Stimulated activated CD4-positive, alpha-beta T cell treated with anti-CD3 and anti-CD28 coated beads, Interleukin-1b, Interleukin-23, amount 100 ng/mL, for 1 hour (primary cell): ENCODE data around the gene TRPM2.
"Not testable (repeated sequence)": the region's sequence is repeated elsewhere in the genome, so short reads cannot be mapped to it uniquely, and the experiment has no call there.

ENCODE experiments used
- DNase-seq, 2 donors: peaks; one replicate each; pipeline ENCODE4 v3.0.0-alpha.2; 2020; ENCODE audit warnings: low read depth in 2 of 2

TRPM2 gene

DNA sequence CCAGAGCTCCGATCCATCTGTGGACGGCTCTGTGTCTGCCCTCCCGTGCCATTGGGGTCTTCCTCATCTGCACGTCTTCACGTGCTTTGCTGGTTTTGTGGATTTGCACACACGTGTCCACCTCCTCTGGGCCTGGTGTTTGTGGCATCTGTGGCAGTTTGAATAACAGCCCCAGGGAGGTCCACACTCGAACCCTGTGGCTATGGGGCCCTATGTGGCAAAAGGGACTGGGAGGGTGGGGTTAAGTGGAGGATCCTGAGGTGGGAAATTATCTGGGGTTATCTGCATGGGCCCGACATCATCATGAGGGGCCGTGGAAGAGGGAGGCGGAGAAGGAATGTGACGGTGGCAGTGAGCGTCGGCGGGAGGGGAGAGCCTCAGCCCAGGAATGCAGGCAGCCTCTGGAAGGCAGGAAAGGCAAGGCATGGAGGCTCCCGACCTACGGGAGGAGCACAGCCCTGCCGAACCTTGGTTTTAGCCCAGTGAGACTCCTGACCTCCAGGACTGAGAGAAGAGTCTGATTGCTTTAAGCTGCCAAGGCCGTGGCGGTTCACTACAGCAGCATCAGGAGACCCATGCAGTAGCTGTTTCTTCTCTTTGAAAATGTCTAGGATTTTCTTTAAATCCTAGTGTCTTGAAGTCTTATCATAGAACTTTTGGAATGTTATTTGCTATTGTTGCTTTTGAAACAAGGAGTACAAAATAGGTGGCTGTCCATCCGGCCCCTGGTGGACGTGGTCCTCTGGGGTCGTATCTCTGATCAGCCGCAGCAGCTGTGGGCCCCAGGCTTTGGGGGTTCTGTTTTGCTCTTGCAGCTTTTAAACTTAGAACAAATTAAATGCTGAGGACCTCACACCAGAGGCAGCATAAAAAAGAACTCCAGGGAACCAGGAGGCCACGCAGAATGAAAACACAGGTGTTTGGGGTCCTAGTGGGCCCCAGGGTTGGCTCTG is 61.9 kb downstream of the TRPM2 start:
- DNase-seq: no peak

DNA sequence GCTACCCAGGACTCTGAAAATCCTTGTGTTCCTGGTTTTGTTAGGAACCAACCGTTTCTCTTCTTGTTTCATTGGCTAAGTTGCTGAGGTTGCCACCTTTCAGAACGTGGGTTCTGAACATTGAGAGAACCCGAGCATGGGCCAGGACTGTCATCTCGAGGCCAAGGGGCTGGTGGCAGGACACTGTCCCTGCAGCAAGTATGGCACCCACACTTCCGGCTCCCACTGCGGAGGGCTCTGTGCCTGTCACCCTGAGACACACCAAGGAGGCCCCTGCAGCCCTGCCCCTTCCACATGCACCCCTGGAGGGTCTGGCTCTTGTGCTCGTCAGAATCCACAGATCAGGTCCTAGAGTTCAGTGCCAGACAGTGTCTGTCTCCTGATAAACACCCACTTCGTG is 62.8 kb downstream of the TRPM2 start:
- DNase-seq: no peak

DNA sequence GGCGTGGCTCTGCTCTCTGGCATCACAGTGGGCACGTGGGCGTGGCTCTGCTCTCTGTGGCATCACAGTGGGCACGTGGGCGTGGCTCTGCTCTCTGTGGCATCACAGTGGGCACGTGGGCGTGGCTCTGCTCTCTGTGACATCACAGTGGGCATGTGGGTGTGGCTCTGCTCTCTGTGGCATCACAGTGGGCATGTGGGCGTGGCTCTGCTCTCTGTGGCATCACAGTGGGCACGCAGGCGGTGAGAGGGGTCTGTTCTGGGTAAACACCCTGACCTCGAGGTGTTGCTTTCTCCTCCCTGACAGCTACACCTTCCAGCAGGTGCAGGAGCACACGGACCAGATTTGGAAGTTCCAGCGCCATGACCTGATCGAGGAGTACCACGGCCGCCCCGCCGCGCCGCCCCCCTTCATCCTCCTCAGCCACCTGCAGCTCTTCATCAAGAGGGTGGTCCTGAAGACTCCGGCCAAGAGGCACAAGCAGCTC is 64.2 kb downstream of the TRPM2 start:
- not testable (repeated sequence) for DNase-seq

DNA sequence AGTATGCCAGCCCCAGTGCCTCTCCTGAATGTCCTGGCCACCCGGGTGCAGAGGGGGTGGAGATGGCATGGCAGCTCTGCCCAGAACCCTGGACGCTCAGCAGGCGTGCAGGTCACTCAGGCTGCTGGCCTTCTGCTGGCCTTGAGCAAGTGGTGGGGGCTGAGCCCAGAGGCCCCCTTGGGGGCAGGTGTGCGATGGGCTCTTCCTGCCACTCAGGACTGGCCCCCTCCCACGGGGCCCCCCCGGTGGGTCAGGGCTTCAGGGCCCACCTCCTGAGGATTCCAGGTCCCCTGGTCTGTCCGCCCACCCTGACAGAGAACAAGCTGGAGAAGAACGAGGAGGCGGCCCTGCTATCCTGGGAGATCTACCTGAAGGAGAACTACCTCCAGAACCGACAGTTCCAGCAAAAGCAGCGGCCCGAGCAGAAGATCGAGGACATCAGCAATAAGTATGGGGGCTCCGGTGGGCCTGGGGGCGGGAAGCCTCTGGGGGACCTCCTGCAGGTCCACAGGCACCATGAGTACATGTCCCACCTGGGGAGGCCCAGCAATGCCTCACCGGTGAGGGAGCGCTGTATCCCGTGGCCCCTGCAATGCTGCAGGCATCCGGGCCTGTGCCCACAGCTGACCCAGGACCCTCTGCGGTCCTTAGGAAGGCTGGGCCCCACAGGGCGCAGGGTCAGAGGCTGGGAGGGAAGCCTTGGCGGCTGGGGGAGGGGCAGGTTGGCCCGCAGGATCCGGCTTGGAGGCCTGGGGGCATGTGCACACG is 64.9 kb downstream of the TRPM2 start:
- no peak for DNase-seq

DNA sequence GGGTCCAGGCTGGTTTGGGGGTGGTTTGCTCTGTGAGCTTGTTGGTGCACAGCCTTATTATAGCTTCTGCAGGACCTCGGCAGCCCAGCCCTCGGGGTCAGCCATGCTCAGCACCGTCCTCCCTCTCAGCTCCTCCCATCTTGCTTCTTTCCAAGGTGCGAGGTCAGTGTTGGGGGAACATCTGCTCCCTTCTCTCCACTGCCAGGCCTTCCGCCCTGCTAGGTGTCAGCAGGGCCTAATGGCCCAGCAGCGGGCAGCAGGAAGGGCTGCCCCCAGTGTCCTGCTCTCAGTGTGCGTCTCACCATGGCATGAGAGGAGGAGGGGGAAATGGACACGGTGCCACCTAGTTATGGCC is 65.4 kb downstream of the TRPM2 start:
- DNase-seq: no peak

DNA sequence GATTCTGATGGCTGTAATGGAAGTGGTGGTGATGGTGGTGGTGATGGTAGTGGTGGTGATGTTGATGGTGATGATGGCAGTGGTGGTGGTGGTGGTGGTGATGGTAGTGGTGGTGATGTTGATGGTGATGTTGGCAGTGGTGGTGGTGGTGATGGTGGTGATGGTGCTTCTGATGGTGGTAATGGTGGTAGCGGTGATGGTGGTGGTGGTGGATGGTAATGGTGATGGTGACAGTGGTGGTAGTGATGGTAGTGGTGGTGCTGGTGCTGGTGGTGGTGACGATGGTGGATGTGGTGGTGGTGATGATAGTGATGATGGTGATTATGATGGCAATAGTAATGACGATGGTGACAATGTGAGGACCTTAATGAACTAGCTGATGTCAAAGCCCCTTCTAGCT is 66.3 kb downstream of the TRPM2 start:
- no peak for DNase-seq

DNA sequence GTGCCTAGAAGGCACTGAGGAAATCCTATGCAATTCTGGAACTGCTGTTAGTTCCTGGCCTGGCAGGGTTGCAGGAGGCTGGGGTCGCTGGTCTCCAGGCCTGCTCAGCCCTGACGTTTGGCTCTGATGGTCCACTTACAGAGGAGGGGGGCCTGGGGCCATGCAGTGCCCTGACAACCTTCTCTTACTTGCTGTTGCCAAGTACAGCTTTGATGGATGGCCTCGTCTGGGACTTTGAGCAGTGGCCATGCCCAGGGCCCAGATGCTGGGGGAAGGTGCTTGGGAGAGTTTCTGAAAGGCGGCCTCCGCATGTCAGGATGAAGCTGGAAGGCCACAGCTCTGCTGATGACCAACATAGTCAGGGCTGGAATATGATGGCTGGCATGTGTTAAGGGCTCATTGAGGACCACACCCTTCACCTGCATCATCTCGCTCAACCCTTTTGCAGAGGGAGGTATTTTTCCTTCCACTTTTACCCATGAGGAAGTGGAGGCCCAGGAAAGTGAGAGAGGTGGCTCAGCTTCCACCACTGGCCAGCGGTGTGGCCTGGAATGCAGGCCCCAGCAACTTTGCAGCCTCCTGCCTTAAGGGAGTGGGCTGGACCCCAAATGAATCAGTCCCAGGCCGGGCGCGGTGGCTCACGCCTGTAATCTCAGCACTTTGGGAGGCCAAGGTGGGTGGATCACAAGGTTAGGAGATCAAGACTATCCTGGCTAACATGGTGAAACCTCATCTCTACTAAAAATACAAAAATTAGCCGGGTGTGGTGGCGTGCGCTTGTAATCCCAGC is 67.2 kb downstream of the TRPM2 start:
- no peak for DNase-seq

DNA sequence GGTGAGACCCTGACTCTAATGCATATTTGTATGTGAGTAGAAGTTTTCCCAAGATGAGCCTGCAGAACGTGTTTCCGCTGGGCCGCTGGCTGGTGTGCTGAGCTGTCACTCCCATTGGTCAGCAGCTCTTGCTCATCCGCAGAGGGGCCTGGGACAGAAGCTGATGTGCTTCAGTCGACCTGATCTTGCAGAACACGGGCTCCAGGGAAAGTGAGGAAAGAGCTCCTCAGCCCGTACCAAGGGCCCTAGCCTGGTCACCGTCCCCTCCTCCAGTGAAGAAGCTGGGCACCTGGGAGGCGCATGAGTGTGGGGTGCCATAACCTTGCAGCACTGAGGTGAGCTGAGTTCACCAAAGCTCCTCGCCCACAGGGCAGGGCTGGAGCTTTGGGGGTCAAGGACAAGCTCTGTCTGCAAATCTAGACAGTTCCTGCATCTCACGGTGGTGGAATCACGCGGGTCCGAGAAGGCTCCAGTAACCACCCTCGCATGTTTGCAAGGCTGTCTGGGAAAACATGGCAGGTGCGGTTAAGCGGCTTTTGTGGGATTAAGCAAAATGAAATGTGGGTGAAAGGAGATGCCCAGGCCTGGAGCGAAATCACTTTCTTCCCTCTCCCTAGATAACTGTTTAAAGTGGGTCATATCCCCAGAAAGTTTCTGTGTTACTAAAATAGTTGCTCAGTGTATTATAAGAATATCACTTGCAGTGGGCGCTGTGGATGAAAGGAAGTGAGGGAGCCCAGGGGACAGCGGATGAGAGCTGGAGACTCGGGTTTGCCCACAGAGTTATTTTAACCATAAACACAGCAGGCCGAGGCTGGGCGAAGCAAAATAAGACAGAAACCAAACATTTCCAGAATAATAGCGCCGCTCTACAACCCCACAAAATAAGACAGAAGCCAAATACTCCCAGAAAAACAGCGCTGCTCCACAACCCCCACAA is 68.8 kb downstream of the TRPM2 start:
- DNase-seq: no peak

DNA sequence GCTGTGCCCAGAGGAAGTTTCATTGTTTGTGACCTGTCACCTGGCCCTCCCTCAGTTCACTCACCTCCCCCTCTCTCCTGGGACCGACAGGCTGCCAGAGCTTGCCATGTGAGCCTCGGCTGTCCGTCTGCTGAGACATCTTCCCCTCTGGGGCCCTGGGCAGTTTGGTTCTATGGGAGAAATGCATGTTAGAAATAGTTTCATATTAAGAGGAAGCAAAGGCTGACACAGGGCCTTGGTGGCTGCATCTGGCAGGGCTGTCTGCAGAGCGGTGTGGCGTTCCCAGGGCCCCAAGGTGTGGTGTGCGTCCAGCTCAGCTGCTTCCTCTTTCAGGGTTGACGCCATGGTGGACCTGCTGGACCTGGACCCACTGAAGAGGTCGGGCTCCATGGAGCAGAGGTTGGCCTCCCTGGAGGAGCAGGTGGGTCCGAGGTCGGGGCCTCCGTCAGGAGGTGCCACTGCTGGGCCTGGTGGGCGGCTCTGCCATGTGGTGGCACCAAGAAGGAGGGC is 69.9 kb downstream of the TRPM2 start:
- no peak for DNase-seq

DNA sequence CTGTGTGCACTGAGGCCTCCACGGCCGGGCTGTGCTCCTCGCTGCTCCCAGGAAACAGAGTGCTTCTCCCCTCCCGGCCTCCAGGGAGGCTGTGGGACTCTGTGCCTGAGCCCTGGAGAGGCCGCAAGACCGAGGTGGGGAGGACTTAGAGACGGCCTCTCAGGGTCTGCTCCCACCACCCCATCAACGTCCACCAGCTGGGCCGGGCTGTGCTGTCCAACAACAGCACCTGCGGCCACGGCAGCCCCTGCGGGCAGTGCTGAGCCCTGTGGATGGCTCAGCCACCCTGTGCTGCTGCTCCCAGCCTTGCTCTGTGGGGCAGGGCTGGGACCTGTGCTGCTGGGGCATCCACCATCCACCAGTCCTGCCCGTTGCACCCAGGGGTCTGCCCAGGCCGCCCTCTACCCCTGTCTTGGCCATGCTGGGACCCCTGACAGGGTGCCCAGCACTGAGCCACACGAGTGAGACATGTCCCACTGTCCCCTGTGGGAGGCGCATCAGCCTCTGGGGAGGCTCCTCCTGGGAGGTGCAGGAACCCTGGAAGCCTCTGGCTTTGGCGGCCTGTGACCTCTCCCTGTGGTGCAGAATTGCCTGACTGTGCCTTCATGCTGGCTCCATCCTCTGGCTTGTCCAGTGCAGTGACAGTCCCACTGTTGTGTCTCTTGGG is 70.7 kb downstream of the TRPM2 start:
- no peak for DNase-seq

DNA sequence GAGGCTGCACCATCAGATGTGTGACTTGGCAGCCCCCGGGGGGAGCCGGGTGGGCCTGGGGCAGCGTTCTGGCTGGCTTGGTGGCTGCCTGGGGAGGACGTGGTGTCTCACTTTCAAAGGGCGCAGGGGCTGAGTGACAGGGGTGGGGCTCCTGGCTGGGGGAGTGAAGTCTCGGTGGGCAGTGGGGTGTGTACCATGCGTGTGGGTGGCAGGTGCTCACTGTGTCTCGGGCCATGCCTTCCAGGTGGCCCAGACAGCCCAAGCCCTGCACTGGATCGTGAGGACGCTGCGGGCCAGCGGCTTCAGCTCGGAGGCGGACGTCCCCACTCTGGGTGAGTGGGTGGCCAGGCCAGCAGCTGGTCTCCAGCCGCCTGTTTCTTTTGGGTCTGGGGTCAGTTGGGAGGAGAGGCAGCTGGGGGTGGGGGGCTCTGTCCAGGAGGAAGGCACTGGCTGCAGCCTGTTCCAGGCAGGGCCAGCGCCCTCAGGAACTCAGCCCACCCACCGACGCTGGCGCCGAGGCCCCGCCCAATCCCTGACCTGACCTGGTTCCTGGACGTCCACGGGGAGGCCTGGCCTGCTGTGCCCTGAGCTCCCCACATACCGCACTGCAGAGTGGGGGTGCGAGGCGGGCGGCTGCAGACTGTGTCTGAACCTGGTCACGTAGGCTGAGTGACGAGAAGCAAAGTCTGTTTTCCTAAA is 71.3 kb downstream of the TRPM2 start:
- no peak for DNase-seq

DNA sequence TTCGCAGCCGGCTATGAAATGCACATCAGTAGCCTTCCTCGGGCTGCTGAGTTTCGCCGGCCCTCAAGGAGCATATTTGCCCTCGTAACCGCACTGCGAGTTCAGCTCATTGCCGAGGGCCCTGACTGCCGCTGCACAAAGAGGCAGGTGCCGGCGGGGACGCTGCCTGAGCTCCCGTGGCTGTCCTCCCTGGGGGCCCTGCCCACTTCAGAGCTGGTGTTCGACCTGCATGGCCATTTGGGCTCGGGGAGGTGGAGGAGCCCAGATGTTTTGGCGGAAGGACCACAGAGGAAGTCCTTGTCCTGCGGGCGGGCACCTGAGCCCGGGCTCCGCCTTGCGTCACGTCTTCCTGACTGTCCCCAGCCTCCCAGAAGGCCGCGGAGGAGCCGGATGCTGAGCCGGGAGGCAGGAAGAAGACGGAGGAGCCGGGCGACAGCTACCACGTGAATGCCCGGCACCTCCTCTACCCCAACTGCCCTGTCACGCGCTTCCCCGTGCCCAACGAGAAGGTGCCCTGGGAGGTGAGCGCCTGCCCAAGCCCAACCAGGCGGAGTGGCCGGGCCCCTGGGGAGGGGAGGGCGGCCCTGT is 72.0 kb downstream of the TRPM2 start:
- DNase-seq: no peak

DNA sequence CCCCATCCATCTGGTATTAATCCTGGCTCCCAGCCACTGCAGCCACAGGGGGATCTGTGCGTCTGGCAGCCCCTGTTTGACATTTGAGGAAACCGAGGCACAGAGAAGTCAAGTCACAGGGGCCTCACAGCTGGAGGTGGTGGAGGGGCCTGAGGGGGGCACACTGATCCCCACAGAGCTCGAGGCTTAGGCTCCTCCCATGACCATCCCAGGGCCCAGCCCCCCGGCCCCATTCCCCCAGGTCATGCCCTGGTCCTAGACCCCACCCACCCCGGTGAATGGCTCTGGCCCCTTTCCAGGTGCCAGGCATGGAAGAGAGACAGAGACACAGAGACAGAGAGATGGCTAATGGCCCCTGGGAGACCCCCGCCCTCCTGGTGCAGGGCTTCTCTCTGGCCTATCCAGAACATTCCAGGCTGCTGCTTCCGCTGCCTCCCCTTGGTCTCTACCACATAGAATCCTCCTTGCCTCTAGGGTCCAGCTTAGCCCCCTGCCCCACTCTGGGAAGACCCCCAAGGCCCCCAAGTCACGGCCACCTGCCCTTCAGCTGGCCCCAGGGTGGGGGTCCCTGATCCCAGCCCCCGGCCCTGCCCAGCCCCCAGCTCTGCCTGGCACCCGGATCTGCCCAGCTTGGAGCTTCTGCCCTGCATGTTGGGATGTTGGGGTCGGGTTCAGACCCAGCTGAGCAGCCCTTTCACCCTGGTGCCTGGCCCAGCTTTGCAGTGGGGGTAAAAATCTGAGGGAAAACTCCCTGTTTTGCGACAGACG is 72.7 kb downstream of the TRPM2 start:
- no peak for DNase-seq

DNA sequence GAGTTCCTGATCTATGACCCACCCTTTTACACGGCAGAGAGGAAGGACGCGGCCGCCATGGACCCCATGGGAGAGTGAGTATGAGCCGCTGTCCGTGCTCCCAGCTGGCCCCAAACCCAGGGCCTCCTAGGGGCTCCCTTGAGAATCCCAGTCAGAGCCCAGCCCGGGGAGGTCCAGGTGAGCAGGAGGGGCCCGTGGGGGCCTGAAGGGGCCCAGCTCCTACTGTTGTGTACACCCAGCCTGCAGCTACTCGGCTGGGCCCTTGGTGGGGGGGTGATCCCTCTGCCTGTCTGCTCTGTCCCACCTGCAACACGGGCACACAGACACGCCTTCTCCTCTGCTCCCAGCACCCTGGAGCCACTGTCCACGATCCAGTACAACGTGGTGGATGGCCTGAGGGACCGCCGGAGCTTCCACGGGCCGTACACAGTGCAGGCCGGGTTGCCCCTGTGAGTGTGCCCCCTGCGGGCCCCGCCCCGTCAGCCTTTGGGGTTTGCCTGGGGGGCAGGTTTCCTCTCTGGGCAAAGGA is 73.3 kb downstream of the TRPM2 start:
- DNase-seq: no peak

DNA sequence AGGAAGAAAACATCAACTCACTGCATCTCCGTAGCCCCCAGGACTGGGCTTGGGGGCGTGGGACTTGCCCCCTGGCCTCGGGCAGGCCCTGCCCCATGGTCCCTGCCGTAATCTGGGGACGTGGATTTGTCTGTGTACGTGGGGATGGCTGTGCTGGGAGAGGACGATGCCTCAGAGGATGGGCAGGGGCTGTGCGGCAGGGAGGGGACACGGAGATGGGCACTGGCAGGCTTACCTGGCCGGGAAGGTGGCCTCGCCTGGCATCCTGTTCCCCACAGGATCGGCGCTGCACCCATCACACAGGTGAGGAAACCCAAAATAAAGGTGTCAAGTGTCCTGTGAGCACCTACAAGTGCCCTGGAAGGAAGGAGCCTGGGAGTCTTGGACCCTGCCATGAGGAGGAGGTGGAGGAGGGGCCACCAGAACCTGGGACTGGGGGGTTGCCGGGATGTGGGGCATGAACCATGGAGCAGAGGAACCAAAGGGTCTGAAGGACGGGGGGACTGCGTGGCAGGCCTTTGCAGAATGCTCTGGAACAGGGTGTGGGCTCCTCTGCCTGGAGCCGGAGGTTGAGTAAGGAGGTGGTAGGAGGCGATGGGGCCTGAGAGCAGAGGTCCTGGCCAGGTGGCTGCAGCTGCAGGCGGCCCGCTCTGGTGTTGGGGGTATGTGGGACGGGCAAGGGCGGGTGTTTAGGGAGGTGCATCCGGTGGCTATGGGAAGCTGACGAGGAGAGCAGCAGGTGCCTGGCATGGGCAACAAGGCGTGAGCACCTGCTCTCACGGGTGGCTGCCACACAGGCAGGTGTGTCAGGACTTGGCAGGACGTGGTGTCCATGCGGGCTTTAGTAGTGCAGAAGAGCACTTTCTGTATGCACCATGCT is 74.1 kb downstream of the TRPM2 start:
- no peak for DNase-seq

DNA sequence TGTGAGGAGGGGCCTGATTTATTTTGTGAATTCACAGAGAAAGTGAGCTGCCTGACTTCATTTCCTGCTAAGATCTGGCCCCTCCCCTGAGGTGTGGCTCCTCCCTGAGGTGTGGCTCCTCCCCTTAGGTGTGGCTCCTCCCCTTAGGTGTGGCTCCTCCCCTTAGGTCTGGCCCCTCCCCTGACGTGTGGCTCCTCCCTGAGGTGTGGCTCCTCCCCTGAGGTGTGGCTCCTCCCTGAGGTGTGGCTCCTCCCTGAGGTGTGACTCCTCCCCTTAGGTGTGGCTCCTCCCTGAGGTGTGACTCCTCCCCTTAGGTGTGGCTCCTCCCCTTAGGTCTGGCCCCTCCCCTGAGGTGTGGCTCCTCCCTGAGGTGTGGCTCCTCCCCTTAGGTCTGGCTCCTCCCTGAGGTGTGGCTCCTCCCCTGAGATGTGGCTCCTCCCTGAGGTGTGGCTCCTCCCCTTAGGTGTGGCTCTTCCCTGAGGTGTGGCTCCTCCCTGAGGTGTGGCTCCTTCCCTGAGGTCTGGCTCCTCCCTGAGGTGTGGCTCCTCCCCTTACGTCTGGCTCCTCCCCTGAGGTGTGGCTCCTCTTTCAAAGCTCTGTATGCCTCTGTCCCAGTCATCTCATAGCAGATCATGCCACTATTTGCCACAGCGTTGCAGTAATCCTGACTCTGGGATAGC is 75.0 kb downstream of the TRPM2 start:
- DNase-seq: peak in 1 of 2 donors; percentile 9

DNA sequence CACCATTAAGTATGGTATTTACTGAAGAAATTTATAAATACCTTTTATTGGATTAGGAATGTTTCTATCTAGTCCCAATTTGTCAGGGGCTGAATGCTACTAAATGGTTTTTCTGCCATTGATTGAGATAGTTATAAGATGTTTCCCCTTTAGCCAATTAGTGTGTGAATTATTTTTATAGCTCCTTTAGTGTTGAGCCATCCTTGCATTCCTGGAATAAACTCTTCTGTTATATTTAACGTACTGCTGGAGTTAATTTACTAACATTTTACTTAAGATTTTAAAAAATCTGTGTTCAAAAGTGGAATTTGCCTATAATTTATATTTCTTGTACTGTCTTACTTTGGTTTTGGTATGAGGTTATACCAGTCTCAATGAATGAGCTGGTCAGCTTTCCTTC is 76.5 kb downstream of the TRPM2 start:
- no peak for DNase-seq
